Adipocyte (in vitro differentiated cells): ENCODE results near the gene HOXB4.

Experiments
- DNase-seq: peaks from one replicate; pipeline ENCODE4 v3.0.0-alpha.2; 2015; ENCODE audit warnings: low read depth
- H3K27me3 ChIP-seq: replicated peaks from 2 replicates; pipeline ENCODE4 v1.7.0; 2013; ENCODE audit warnings: mild to moderate bottlenecking, low read length, moderate library complexity; ENCODE audit not compliant: control insufficient read depth, insufficient read depth
- H3K36me3 ChIP-seq: 2 replicates; pipeline ENCODE4 v1.7.0; 2013; ENCODE audit warnings: low read length, mild to moderate bottlenecking, moderate library complexity; ENCODE audit not compliant: control insufficient read depth, insufficient read depth, severe bottlenecking
- H3K4me1 ChIP-seq: 2 replicates; pipeline ENCODE4 v1.7.0; 2013; ENCODE audit warnings: mild to moderate bottlenecking, low read length, moderate library complexity; ENCODE audit not compliant: control insufficient read depth, insufficient read depth
- H3K4me3 ChIP-seq: 2 replicates; pipeline ENCODE4 v1.7.0; 2013; ENCODE audit warnings: mild to moderate bottlenecking, low read length, moderate library complexity
- H3K9ac ChIP-seq: 2 replicates; pipeline ENCODE4 v1.7.0; 2013; ENCODE audit warnings: mild to moderate bottlenecking, low read length, moderate library complexity
- H3K9me3 ChIP-seq: 2 replicates; pipeline ENCODE4 v1.7.0; 2013; ENCODE audit warnings: mild to moderate bottlenecking, low read length, moderate library complexity; ENCODE audit not compliant: control insufficient read depth

Gene HOXB4

DNA sequence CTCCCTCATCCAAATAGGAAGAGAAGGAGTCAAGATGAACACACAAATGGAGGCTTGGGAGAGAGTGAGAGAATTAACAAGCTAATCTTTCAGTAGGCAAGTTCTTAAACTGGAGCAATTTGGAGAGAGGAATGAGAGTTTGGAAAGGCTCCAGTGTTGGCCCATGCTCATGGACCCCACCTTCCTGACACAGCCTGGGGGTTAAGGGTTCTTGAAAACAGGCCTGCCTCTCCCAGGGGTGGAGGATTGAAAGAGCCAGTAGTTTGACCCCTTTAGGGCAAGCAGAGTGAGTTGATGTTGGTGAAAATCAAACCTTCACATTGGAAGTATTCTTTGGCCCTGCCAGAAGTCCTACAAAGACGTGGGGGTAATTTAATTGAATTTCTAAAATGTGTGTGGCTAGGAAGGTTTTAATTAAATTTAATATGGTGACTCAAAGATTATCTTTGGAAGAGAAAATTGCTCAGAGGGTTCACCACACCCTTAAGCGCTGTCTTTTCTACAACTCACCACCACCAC, 6.1 kb upstream of the HOXB4 start:
- peak overlapping the region; percentile 47 for H3K9ac ChIP-seq
- H3K27me3 ChIP-seq, result no peaks in the 10 kb centered on the region
- no peaks in the 10 kb centered on the region for H3K9me3 ChIP-seq
- peaks cover 56% of the 10 kb centered on the region for H3K4me1 ChIP-seq
- H3K4me3 ChIP-seq, result peak overlapping the region; percentile 90
- no peak for DNase-seq
- H3K36me3 ChIP-seq, result no peaks in the 10 kb centered on the region

DNA sequence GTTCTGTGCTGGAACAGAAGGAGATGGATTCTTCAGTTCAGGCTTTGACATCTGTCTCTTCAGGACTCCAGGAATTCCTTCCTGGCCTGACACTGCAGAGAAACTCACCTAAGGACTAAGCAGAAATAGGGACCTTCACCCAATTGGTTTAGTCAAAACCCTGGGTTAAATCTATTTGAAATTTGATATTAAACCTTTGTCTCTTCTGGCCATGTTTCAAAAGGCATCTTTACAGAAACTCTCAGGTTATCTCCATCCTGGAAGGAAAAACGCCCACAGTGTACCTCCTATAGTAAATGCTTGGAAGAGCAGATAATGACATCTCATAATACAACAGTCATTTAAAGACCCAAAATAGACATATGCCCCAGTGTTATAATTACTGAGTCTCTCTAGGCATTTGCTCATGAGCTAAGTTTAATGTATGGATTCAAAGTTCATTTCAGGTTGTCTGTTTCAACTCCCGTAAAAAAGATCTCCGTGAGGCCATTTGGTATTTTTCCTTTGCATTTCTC, 5.6 kb upstream of the HOXB4 start:
- Histone ChIP-seq H3K9ac (peak overlapping the region; percentile 47), H3K4me1 (peaks cover 61% of the 10 kb centered on the region), H3K4me3 (peak overlapping the region; percentile 90), H3K27me3 (no peaks in the 10 kb centered on the region), H3K36me3 (no peaks in the 10 kb centered on the region), H3K9me3 (no peaks in the 10 kb centered on the region)
- DNase-seq, result no peak

DNA sequence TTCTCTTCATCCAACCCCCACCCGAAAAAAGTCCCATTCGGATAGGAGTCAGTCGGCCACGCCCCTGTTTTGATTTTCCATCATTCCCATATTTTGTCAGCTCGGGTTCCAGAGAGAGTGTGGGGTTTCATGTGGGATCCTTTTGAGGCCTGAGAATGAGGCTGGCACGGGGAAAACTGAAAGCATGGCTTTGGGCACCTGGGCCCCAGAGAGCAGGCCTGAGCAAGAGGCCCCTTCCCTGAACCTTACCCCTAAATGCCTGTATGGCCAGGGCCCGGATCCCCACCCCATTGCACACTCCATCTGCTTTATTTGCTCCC, 4.6 kb upstream of the HOXB4 start:
- peak overlapping the region; percentile 91 for H3K9ac ChIP-seq
- no peaks in the 10 kb centered on the region for H3K27me3 ChIP-seq
- DNase-seq, result no peak
- H3K4me1 ChIP-seq, result peaks cover 54% of the 10 kb centered on the region
- H3K36me3 ChIP-seq, result no peaks in the 10 kb centered on the region
- no peaks in the 10 kb centered on the region for H3K9me3 ChIP-seq
- H3K4me3 ChIP-seq, result peak overlapping the region; percentile 90

DNA sequence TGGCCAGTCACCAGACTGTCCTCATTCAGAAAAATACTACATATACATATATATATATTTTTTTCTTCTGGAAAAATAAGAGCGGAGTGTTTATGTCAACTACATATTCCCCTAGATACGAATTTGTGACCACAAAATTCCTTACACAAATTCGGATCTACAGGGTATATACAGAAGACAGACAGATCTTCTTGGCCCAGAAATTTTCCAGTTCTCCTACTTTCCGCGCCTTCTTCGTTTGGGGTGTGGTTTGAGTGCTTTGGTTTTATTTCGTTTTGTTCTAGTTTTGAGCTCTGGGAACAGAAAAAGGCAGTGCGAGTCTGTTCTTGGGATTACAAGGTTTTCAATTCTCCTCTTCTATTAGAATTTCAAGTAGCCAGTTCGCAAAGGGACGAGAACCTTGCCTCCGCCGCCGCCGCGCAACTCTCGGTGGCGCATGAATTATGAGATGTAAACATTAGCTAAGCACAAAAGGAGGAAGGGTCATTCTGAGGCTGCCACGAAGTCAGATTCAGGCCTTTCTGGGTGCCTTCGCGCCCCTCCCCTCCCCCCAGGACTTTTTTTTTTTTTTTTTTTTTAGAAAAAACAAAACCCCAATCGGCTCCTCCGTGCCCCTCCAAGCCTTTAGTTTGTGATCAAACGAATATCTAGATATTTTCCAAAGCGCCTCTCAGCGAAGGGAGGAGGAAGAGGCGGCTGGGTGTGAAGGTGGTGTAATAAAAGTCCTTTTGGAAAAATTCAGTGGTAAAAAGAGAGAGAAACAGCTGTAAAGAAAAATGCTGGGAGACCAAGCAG, 1.8 kb upstream of the HOXB4 start:
- no peak for DNase-seq
- H3K4me3 ChIP-seq, result peak overlapping the region; percentile 90

DNA sequence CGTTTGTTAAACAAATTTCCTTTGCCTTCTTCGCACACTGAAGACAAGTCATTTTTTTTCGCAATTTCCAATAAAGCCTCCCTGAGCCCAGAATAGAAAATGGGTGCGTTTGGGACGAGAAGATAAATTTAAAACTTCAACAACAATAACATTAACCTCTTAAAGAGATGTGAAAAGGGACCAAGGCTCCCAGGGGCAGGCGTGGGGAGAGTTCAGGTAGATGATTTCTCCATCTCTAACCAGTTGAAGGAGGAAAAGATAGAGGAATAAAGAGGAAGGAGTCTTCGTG, 1.3 kb upstream of the HOXB4 start:
- Histone ChIP-seq H3K4me3 (peak overlapping the region; percentile 90), H3K9ac (peak overlapping the region; percentile 93), H3K27me3 (no peaks in the 10 kb centered on the region), H3K9me3 (no peaks in the 10 kb centered on the region), H3K36me3 (no peaks in the 10 kb centered on the region), H3K4me1 (peaks cover 56% of the 10 kb centered on the region)
- DNase-seq, result no peak

More for the DNA sequence above, 1.8 kb upstream of the HOXB4 start:
- H3K4me1 ChIP-seq, result peaks cover 54% of the 10 kb centered on the region
- no peaks in the 10 kb centered on the region for H3K27me3 ChIP-seq
- no peaks in the 10 kb centered on the region for H3K36me3 ChIP-seq
- peak overlapping the region; percentile 91 for H3K9ac ChIP-seq
- no peaks in the 10 kb centered on the region for H3K9me3 ChIP-seq

DNA sequence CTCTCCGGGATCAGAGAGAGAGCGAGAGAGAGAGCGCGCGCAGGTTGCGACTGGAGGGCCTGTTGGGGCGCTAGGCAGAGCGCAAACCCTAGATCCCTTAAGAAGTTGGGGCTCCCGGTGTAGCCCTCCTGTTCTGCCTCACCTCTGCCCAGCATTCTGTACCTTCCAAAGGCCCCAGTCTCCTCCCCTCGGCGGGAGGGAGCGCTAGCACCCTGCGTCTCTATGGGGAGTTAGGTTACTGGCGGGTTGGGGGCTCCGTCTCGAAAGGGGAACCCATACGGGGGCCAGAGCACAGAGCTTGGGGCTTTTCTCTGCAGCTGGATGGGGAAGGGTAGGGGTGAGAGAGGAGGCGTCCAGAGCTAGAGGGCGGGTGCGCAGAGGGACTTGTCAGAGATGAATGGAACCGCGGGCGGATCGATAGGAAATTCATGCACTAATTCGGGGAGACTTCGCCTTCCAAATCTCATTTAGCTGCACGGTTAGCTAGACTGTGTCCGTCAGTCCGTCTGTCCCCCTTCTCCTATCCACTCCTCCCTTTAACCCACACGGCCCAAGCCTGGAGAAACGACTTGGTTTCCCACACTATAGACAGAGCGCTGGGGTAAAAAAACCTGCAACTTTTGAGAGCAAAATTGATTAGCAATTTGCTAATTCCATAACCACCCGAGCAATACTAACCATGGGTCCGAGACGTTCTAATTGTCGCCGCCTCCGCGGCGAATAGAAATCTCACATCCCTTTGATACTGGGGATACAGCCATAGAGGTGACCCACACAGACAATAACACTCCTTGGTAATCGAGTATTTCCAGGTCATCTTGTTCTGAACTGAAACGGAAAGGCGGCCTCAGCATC, 693 bp upstream of the HOXB4 start:
- no peaks in the 10 kb centered on the region for H3K27me3 ChIP-seq
- peaks cover 56% of the 10 kb centered on the region for H3K4me1 ChIP-seq
- H3K36me3 ChIP-seq, result no peaks in the 10 kb centered on the region
- no peak for DNase-seq
- H3K9ac ChIP-seq, result peak overlapping the region; percentile 93
- no peaks in the 10 kb centered on the region for H3K9me3 ChIP-seq
- peak overlapping the region; percentile 87 for H3K4me3 ChIP-seq

DNA sequence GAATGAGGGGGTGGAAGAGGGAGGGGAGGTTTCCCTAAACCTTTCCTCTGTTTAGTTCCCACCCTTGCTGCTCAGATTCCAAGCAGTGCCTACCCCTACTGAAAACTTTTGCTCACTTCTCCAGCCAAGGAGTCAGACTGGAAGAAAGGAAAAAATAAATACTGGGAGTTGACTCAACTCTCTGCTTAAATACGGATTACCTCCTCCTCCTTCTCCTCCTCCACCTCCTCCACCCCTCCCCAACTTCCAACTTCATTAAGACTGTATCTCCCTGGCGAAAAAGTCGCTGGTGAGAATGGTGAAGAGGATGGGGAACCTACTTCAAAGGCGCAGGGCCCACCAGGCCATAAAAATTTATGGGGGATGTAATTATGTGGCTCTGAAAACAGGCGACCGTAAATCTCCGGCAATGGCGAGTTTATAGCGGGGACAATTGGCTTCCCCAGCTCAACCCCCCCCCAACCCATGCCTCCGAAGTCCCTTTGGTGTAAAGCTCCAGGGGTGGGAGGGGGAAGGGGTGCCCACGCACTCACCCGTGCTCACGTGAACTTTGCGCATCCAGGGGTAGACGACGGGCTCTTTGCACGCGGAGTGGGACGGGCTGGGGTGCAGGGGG, 712 bp downstream of the HOXB4 start:
- peak overlapping the region; percentile 87 for H3K4me3 ChIP-seq

DNA sequence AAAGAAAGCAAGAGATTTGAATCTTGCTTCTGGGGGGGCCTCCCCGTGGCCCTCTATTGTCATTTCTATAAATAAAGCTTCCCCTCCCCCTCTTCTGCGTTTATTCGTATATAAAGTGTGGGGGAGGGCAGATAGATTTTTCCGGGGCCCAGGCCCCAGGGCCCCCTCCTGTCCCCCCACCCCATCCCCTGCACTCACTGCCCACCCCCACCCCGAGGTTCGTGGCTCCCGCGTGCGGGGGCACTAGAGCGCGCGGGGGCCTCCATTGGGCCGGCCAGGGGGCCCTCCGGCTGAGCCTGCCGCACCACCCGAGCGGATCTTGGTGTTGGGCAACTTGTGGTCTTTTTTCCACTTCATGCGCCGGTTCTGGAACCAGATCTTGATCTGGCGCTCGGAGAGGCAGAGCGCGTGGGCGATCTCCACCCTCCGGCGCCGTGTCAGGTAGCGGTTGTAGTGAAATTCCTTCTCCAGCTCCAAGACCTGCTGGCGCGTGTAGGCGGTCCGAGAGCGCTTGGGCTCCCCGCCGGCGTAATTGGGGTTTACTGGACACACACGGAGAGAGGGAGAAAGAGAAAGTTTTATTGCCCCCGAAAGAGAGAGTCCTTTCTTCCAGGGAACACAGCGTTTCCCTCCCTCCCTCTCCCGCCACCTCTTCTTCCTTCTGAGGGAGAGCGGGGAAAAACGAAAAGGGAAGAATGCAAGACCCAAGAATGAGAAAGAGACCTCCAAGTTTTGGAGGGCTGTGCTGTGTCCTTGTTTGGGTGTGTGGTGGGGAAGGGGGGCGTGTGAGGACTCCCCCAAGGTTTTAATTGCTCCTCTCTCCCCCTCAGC, 1.5 kb downstream of the HOXB4 start:
- H3K4me3 ChIP-seq, result peak overlapping the region; percentile 87
- H3K9me3 ChIP-seq, result no peaks in the 10 kb centered on the region
- peak overlapping the region; percentile 93 for H3K9ac ChIP-seq
- no peaks in the 10 kb centered on the region for H3K36me3 ChIP-seq
- DNase-seq, result no peak
- no peaks in the 10 kb centered on the region for H3K27me3 ChIP-seq
- peaks cover 68% of the 10 kb centered on the region for H3K4me1 ChIP-seq

More for the DNA sequence above, 712 bp downstream of the HOXB4 start:
- Histone ChIP-seq H3K9me3 (no peaks in the 10 kb centered on the region), H3K27me3 (no peaks in the 10 kb centered on the region), H3K9ac (peak overlapping the region; percentile 93), H3K4me1 (peaks cover 62% of the 10 kb centered on the region), H3K36me3 (no peaks in the 10 kb centered on the region)
- DNase-seq, result no peak

DNA sequence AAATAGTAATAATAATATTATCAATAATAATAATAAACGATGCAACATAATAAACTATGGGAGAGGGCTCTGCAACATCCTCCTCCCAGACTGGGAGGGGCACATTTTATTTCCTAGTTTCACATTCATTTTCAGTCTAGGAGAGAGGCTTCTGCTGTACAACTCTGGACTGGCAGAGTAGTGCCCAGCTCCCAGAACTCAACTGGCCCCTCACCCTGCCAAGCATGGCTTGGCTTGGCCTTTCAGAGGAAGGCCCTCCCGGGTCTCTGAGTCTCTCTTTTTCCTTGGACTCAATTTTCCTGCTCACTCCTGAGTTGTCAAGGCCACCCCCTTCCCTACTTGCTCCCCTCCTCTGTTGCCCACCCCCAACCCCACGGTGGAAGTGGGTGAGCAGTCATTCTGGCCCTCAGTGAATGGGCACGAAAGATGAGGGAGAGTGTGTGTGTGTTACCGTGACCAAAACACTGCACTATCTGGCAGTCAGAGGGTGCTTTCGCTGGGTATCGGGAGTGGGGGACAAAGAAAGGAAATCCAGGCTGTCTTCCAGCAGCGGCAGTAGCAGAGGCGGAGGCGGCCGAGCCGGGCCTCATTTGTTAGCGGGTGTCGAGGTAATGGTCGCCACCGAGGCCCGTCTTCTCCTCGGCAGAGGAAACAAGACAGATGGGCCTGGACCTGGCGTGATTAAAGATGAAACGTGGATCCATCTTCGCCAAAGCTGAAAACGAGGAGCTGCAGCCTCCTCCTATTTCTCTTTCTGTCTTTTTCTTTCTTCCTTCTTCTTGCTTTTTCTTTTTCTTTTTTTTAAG, 2.3 kb downstream of the HOXB4 start:
- no peaks in the 10 kb centered on the region for H3K36me3 ChIP-seq
- H3K9me3 ChIP-seq, result no peaks in the 10 kb centered on the region
- H3K27me3 ChIP-seq, result no peaks in the 10 kb centered on the region
- H3K4me1 ChIP-seq, result peaks cover 68% of the 10 kb centered on the region
- H3K9ac ChIP-seq, result peak overlapping the region; percentile 88
- DNase-seq, result no peak
- H3K4me3 ChIP-seq, result peak overlapping the region; percentile 73

DNA sequence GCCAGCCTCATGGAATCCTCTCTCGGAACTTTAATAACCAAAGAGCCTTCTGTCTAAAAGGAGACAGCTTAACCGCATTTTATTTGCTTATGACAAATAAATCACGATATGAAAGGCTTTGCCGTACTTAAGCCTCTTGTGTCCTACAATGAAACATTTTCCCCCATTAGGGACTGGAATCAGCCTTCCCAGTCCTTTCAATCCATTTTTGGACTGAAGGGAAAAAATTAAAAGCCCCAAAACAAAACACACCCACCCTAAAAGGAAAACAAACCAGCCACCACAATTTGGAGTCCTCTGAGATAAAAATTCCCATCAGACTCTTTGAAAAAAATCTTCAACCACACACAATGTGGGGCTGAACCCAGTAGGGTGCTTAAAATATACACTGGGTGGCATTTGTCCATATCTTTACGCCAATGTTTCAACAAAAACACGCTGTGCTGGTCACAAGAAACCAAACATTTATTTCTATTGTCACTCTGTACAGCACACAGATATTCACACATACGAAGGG, 3.0 kb downstream of the HOXB4 start:
- H3K9ac ChIP-seq, result peak overlapping the region; percentile 88
- no peaks in the 10 kb centered on the region for H3K9me3 ChIP-seq
- no peaks in the 10 kb centered on the region for H3K27me3 ChIP-seq
- no peak for DNase-seq
- H3K4me1 ChIP-seq, result peaks cover 70% of the 10 kb centered on the region
- H3K4me3 ChIP-seq, result peak overlapping the region; percentile 73
- H3K36me3 ChIP-seq, result no peaks in the 10 kb centered on the region
